ENCODE results near the gene LDAH.

The LDAH gene

GRCh38 chr2:20834331-20834730 is 11.4 kb upstream of the LDAH start:
- H3K27ac ChIP-seq (ENCODE audit: low read depth, low read length) = no peak overlapping the region
- no peak overlapping the region for H3K9ac ChIP-seq (ENCODE audit: low read length in 5 of 5)
- peaks cover 6 to 16% (median 12%) of the 10 kb centered on the region in 5 donors for H3K27me3 ChIP-seq (ENCODE audit: control insufficient read depth in 5 of 5, insufficient read depth in 4 of 5, low read length in 5 of 5)
- H3K9me3 ChIP-seq (ENCODE audit: control insufficient read depth in 5 of 5, low read length in 5 of 5) = peaks cover 0 to 3% (median 0%) of the 10 kb centered on the region in 5 donors
- no peaks in the 10 kb centered on the region for H3K4me1 ChIP-seq (ENCODE audit: control insufficient read depth in 5 of 5, insufficient read depth in 5 of 5, low read length in 5 of 5)
- no peak overlapping the region for H3K4me3 ChIP-seq (ENCODE audit: low read depth in 1 of 5, low read length in 5 of 5)
- H3K36me3 ChIP-seq (ENCODE audit: control insufficient read depth in 5 of 5, insufficient read depth in 5 of 5, low read length in 5 of 5) = no peaks in the 10 kb centered on the region

- H3K4me1 ChIP-seq (ENCODE audit: control insufficient read depth in 5 of 5, insufficient read depth in 5 of 5, low read length in 5 of 5) = no peaks in the 10 kb centered on the region
- no peak overlapping the region for H3K27ac ChIP-seq (ENCODE audit: low read depth, low read length)
- no peak overlapping the region for H3K9ac ChIP-seq (ENCODE audit: low read length in 5 of 5)
- H3K36me3 ChIP-seq (ENCODE audit: control insufficient read depth in 5 of 5, insufficient read depth in 5 of 5, low read length in 5 of 5) = no peaks in the 10 kb centered on the region
- no peak overlapping the region for H3K4me3 ChIP-seq (ENCODE audit: low read depth in 1 of 5, low read length in 5 of 5)
- H3K9me3 ChIP-seq (ENCODE audit: control insufficient read depth in 5 of 5, low read length in 5 of 5) = no peaks in the 10 kb centered on the region
- peaks cover 5 to 13% (median 12%) of the 10 kb centered on the region in 5 donors for H3K27me3 ChIP-seq (ENCODE audit: control insufficient read depth in 5 of 5, insufficient read depth in 4 of 5, low read length in 5 of 5)
Measured at GRCh38 chr2:20832606-20833005, 9.7 kb upstream of the LDAH start.

- Histone ChIP-seq H3K9me3 (ENCODE audit: control insufficient read depth in 5 of 5, low read length in 5 of 5) (no peaks in the 10 kb centered on the region), H3K4me1 (ENCODE audit: control insufficient read depth in 5 of 5, insufficient read depth in 5 of 5, low read length in 5 of 5) (no peaks in the 10 kb centered on the region), H3K4me3 (ENCODE audit: low read depth in 1 of 5, low read length in 5 of 5) (no peak overlapping the region), H3K27me3 (ENCODE audit: control insufficient read depth in 5 of 5, insufficient read depth in 4 of 5, low read length in 5 of 5) (peaks cover 0 to 12% (median 8%) of the 10 kb centered on the region in 5 donors), H3K9ac (ENCODE audit: low read length in 5 of 5) (no peak overlapping the region), H3K27ac (ENCODE audit: low read depth, low read length) (no peak overlapping the region), H3K36me3 (ENCODE audit: control insufficient read depth in 5 of 5, insufficient read depth in 5 of 5, low read length in 5 of 5) (no peaks in the 10 kb centered on the region)
Measured at GRCh38 chr2:20829861-20830260, 7.0 kb upstream of the LDAH start.

GRCh38 chr2:20823917-20824316 is 1.0 kb upstream of the LDAH start:
- H3K27me3 ChIP-seq (ENCODE audit: control insufficient read depth in 5 of 5, insufficient read depth in 4 of 5, low read length in 5 of 5) = no peaks in the 10 kb centered on the region
- H3K4me1 ChIP-seq (ENCODE audit: control insufficient read depth in 5 of 5, insufficient read depth in 5 of 5, low read length in 5 of 5) = peaks cover 0 to 8% (median 2%) of the 10 kb centered on the region in 5 donors
- no peaks in the 10 kb centered on the region for H3K9me3 ChIP-seq (ENCODE audit: control insufficient read depth in 5 of 5, low read length in 5 of 5)
- H3K36me3 ChIP-seq (ENCODE audit: control insufficient read depth in 5 of 5, insufficient read depth in 5 of 5, low read length in 5 of 5) = no peaks in the 10 kb centered on the region
- H3K27ac ChIP-seq (ENCODE audit: low read depth, low read length) = no peak overlapping the region
- H3K4me3 ChIP-seq (ENCODE audit: low read depth in 1 of 5, low read length in 5 of 5) = no peak overlapping the region
- no peak overlapping the region for H3K9ac ChIP-seq (ENCODE audit: low read length in 5 of 5)

- Histone ChIP-seq H3K4me1 (ENCODE audit: control insufficient read depth in 5 of 5, insufficient read depth in 5 of 5, low read length in 5 of 5) (peaks cover 0 to 15% (median 2%) of the 10 kb centered on the region in 5 donors), H3K27ac (ENCODE audit: low read depth, low read length) (peak overlapping the region; percentile 30), H3K27me3 (ENCODE audit: control insufficient read depth in 5 of 5, insufficient read depth in 4 of 5, low read length in 5 of 5) (no peaks in the 10 kb centered on the region), H3K9me3 (ENCODE audit: control insufficient read depth in 5 of 5, low read length in 5 of 5) (no peaks in the 10 kb centered on the region), H3K4me3 (ENCODE audit: low read depth in 1 of 5, low read length in 5 of 5) (no peak overlapping the region), H3K36me3 (ENCODE audit: control insufficient read depth in 5 of 5, insufficient read depth in 5 of 5, low read length in 5 of 5) (no peaks in the 10 kb centered on the region), H3K9ac (ENCODE audit: low read length in 5 of 5) (no peak overlapping the region)
Measured at GRCh38 chr2:20818820-20819219, 4.1 kb downstream of the LDAH start.

GRCh38 chr2:20815216-20815615 is 7.7 kb downstream of the LDAH start:
- Histone ChIP-seq H3K4me3 (ENCODE audit: low read depth in 1 of 5, low read length in 5 of 5) (no peak overlapping the region), H3K27me3 (ENCODE audit: control insufficient read depth in 5 of 5, insufficient read depth in 4 of 5, low read length in 5 of 5) (no peaks in the 10 kb centered on the region), H3K36me3 (ENCODE audit: control insufficient read depth in 5 of 5, insufficient read depth in 5 of 5, low read length in 5 of 5) (no peaks in the 10 kb centered on the region), H3K27ac (ENCODE audit: low read depth, low read length) (no peak overlapping the region), H3K9me3 (ENCODE audit: control insufficient read depth in 5 of 5, low read length in 5 of 5) (no peaks in the 10 kb centered on the region), H3K9ac (ENCODE audit: low read length in 5 of 5) (no peak overlapping the region), H3K4me1 (ENCODE audit: control insufficient read depth in 5 of 5, insufficient read depth in 5 of 5, low read length in 5 of 5) (peaks cover 0 to 12% (median 0%) of the 10 kb centered on the region in 5 donors)

GRCh38 chr2:20812779-20813178 is 10.1 kb downstream of the LDAH start:
- no peak overlapping the region for H3K4me3 ChIP-seq (ENCODE audit: low read depth in 1 of 5, low read length in 5 of 5)
- H3K4me1 ChIP-seq (ENCODE audit: control insufficient read depth in 5 of 5, insufficient read depth in 5 of 5, low read length in 5 of 5) = no peaks in the 10 kb centered on the region
- H3K36me3 ChIP-seq (ENCODE audit: control insufficient read depth in 5 of 5, insufficient read depth in 5 of 5, low read length in 5 of 5) = no peaks in the 10 kb centered on the region
- no peak overlapping the region for H3K9ac ChIP-seq (ENCODE audit: low read length in 5 of 5)
- H3K9me3 ChIP-seq (ENCODE audit: control insufficient read depth in 5 of 5, low read length in 5 of 5) = no peaks in the 10 kb centered on the region
- H3K27me3 ChIP-seq (ENCODE audit: control insufficient read depth in 5 of 5, insufficient read depth in 4 of 5, low read length in 5 of 5) = no peaks in the 10 kb centered on the region
- H3K27ac ChIP-seq (ENCODE audit: low read depth, low read length) = no peak overlapping the region

- H3K4me1 ChIP-seq (ENCODE audit: control insufficient read depth in 5 of 5, insufficient read depth in 5 of 5, low read length in 5 of 5) = peaks cover 2 to 8% (median 6%) of the 10 kb centered on the region in 5 donors
- H3K36me3 ChIP-seq (ENCODE audit: control insufficient read depth in 5 of 5, insufficient read depth in 5 of 5, low read length in 5 of 5) = no peaks in the 10 kb centered on the region
- H3K9ac ChIP-seq (ENCODE audit: low read length in 5 of 5) = no peak overlapping the region
- no peaks in the 10 kb centered on the region for H3K27me3 ChIP-seq (ENCODE audit: control insufficient read depth in 5 of 5, insufficient read depth in 4 of 5, low read length in 5 of 5)
- H3K9me3 ChIP-seq (ENCODE audit: control insufficient read depth in 5 of 5, low read length in 5 of 5) = no peaks in the 10 kb centered on the region
- H3K27ac ChIP-seq (ENCODE audit: low read depth, low read length) = no peak overlapping the region
- H3K4me3 ChIP-seq (ENCODE audit: low read depth in 1 of 5, low read length in 5 of 5) = no peak overlapping the region
Measured at GRCh38 chr2:20806286-20806685, 16.6 kb downstream of the LDAH start.

GRCh38 chr2:20803974-20804373 is 18.9 kb downstream of the LDAH start:
- Histone ChIP-seq H3K9me3 (ENCODE audit: control insufficient read depth in 5 of 5, low read length in 5 of 5) (no peaks in the 10 kb centered on the region), H3K27me3 (ENCODE audit: control insufficient read depth in 5 of 5, insufficient read depth in 4 of 5, low read length in 5 of 5) (no peaks in the 10 kb centered on the region), H3K27ac (ENCODE audit: low read depth, low read length) (no peak overlapping the region), H3K4me1 (ENCODE audit: control insufficient read depth in 5 of 5, insufficient read depth in 5 of 5, low read length in 5 of 5) (peaks cover 2 to 8% (median 6%) of the 10 kb centered on the region in 5 donors), H3K36me3 (ENCODE audit: control insufficient read depth in 5 of 5, insufficient read depth in 5 of 5, low read length in 5 of 5) (peaks cover 0 to 2% (median 0%) of the 10 kb centered on the region in 5 donors), H3K9ac (ENCODE audit: low read length in 5 of 5) (no peak overlapping the region), H3K4me3 (ENCODE audit: low read depth in 1 of 5, low read length in 5 of 5) (no peak overlapping the region)

- Histone ChIP-seq H3K9me3 (ENCODE audit: control insufficient read depth in 5 of 5, low read length in 5 of 5) (no peaks in the 10 kb centered on the region), H3K27ac (ENCODE audit: low read depth, low read length) (no peak overlapping the region), H3K27me3 (ENCODE audit: control insufficient read depth in 5 of 5, insufficient read depth in 4 of 5, low read length in 5 of 5) (no peaks in the 10 kb centered on the region), H3K4me3 (ENCODE audit: low read depth in 1 of 5, low read length in 5 of 5) (no peak overlapping the region), H3K36me3 (ENCODE audit: control insufficient read depth in 5 of 5, insufficient read depth in 5 of 5, low read length in 5 of 5) (peaks cover 0 to 2% (median 0%) of the 10 kb centered on the region in 5 donors), H3K4me1 (ENCODE audit: control insufficient read depth in 5 of 5, insufficient read depth in 5 of 5, low read length in 5 of 5) (peaks cover 2 to 8% (median 6%) of the 10 kb centered on the region in 5 donors), H3K9ac (ENCODE audit: low read length in 5 of 5) (no peak overlapping the region)
Measured at GRCh38 chr2:20803226-20803682, 19.6 kb downstream of the LDAH start.

Measured in subcutaneous abdominal adipose tissue (tissue), 5 donors.